ENCODE data around the gene MAPT.

MAPT gene

GRCh38 chr17:45923511-45924268 lies 29.3 kb downstream of the MAPT start:
- H3K4me3 Mint-ChIP-seq = no peak overlapping the region
- DNase-seq = no peak
- H3K9me3 Mint-ChIP-seq = no peaks in the 10 kb centered on the region
- H3K4me1 Mint-ChIP-seq = peaks cover 10% of the 10 kb centered on the region
- H3K36me3 Mint-ChIP-seq (ENCODE audit: low read depth) = no peaks in the 10 kb centered on the region
- H3K27ac Mint-ChIP-seq = no peak overlapping the region
- peaks cover 34% of the 10 kb centered on the region for H3K27me3 Mint-ChIP-seq (ENCODE audit: low read depth, poor library complexity)
- TF ChIP-seq CTCF (IDR thresholded peaks at IDR 0.05) = no peak

DNA sequence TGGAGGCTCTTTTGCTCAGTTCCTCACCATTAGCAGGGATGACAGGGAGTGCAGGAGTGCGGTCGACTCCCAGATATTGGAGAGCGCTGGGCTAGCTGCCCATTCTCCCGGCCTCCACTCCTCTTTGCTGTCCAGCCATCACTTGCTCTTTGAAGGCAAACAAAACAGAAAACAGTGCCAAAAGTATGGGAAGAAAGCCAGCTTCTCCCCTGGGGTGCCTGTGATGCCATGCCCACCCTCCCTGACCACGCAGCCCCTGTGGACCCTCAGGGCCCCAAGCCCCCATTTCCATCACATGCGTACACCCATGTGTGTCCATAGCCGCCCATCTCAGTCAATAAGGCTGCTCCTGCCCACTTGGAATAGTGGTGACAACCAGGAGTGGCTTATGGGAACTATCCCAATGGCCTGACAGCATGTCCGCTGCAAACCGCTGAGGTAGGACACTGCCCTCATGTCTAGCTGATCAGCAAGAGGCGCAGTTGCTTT lies 30.0 kb downstream of the MAPT start:
- H3K27me3 Mint-ChIP-seq (ENCODE audit: low read depth, poor library complexity) = peaks cover 34% of the 10 kb centered on the region
- H3K4me3 Mint-ChIP-seq = no peak overlapping the region
- H3K9me3 Mint-ChIP-seq = no peaks in the 10 kb centered on the region
- no peak for DNase-seq
- peaks cover 11% of the 10 kb centered on the region for H3K4me1 Mint-ChIP-seq
- no peaks in the 10 kb centered on the region for H3K36me3 Mint-ChIP-seq (ENCODE audit: low read depth)
- no peak overlapping the region for H3K27ac Mint-ChIP-seq
- no peak for TF ChIP-seq CTCF (IDR thresholded peaks at IDR 0.05)

DNA sequence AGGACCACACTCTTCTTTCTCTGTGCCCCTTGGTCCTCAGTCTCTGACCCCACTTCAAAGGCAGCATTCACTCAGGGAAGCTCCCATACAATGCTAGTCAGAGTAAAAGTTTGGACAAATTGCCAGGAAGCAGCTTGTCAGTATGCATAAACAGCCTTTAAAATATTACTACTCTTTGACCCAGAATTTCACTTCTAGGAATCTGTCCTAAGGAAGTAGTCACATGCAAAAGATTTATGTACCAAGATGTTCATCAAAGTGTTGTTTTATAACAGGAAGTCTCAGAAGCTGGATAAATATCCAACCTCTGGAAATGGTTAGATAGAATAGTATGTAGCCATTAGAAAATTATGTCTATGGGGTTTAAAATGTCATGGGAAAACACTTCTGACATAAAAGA lies 31.0 kb downstream of the MAPT start:
- Mint-ChIP-seq H3K36me3 (ENCODE audit: low read depth) (no peaks in the 10 kb centered on the region), H3K27me3 (ENCODE audit: low read depth, poor library complexity) (peaks cover 37% of the 10 kb centered on the region), H3K4me3 (no peak overlapping the region), H3K4me1 (peaks cover 20% of the 10 kb centered on the region), H3K9me3 (no peaks in the 10 kb centered on the region), H3K27ac (peak overlapping the region; percentile 27)
- no peak for DNase-seq
- no peak for TF ChIP-seq CTCF (IDR thresholded peaks at IDR 0.05)

DNA sequence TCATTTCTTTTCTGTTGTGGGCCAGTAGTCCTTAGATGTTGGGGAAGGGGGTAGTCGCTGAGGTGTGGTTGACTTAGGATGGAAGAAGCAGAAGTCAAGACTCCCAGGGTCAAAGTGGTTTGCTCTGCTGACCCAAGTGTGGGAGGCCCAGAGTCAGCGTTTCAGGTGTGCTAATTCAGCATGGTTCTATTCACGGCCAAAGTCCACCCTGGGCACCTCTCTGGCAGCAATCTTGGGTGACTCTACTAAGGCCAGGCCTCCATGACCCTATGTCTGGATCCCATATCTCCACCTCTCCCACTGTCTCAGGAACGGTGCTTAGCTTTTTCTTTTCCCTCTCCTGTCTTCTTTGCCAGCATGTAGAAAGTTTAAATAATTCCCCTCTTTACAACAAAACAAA lies 32.9 kb downstream of the MAPT start:
- no peaks in the 10 kb centered on the region for H3K36me3 Mint-ChIP-seq (ENCODE audit: low read depth)
- TF ChIP-seq CTCF (IDR thresholded peaks at IDR 0.05) = no peak
- H3K27me3 Mint-ChIP-seq (ENCODE audit: low read depth, poor library complexity) = peaks cover 26% of the 10 kb centered on the region
- no peak for DNase-seq
- no peak overlapping the region for H3K27ac Mint-ChIP-seq
- H3K9me3 Mint-ChIP-seq = no peaks in the 10 kb centered on the region
- no peak overlapping the region for H3K4me3 Mint-ChIP-seq
- H3K4me1 Mint-ChIP-seq = peaks cover 29% of the 10 kb centered on the region

DNA sequence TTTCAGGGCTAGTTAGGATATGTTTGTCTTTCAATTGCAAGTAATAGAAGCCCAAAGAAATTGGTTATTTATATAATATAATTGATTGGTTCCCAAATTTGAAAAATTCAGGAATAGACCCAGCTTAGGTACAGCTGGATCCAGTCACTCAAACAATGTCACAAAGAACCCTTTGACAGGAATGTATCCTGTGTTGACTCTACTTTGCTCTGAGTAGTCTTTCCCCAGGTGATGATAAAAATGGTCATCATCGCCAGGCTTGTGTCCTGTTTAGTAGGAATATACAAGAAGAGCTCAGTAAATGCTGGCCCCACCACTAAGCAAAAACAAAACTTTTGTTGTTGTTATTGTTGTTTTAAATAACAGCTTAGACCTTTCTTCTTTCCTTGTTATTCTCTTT lies 35.0 kb downstream of the MAPT start:
- no peak overlapping the region for H3K27ac Mint-ChIP-seq
- no peak for DNase-seq
- H3K27me3 Mint-ChIP-seq (ENCODE audit: low read depth, poor library complexity) = peaks cover 8% of the 10 kb centered on the region
- TF ChIP-seq CTCF (IDR thresholded peaks at IDR 0.05) = no peak
- H3K4me3 Mint-ChIP-seq = no peak overlapping the region
- peaks cover 29% of the 10 kb centered on the region for H3K4me1 Mint-ChIP-seq
- H3K9me3 Mint-ChIP-seq = no peaks in the 10 kb centered on the region
- no peaks in the 10 kb centered on the region for H3K36me3 Mint-ChIP-seq (ENCODE audit: low read depth)

- Mint-ChIP-seq H3K4me3 (no peak overlapping the region), H3K4me1 (peaks cover 19% of the 10 kb centered on the region), H3K9me3 (no peaks in the 10 kb centered on the region), H3K27ac (no peak overlapping the region), H3K27me3 (ENCODE audit: low read depth, poor library complexity) (peaks cover 12% of the 10 kb centered on the region), H3K36me3 (ENCODE audit: low read depth) (no peaks in the 10 kb centered on the region)
- no peak for TF ChIP-seq CTCF (IDR thresholded peaks at IDR 0.05)
- DNase-seq = no peak
These were observed 36.1 kb downstream of the MAPT start for GRCh38 chr17:45930420-45930951.
